ENCODE results near the gene P4HB.
A peak's percentile ranks its signal among the peaks of the same experiment; 100 is the strongest.

Gene P4HB

GRCh38 chr17:81884968-81885367, 24.6 kb upstream of the P4HB start:
- H3K4me3 Mint-ChIP-seq, result no peak overlapping the region
- H3K36me3 Mint-ChIP-seq, result peaks cover 8% of the 10 kb centered on the region
- no peak overlapping the region for H3K27ac Mint-ChIP-seq
- H3K4me1 Mint-ChIP-seq, result peaks cover 18% of the 10 kb centered on the region
- no peaks in the 10 kb centered on the region for H3K27me3 Mint-ChIP-seq
- H3K9me3 Mint-ChIP-seq, result no peaks in the 10 kb centered on the region

- Mint-ChIP-seq H3K27ac (no peak overlapping the region), H3K9me3 (no peaks in the 10 kb centered on the region), H3K4me1 (peaks cover 18% of the 10 kb centered on the region), H3K36me3 (peaks cover 11% of the 10 kb centered on the region), H3K27me3 (no peaks in the 10 kb centered on the region), H3K4me3 (no peak overlapping the region)
Observed at GRCh38 chr17:81884520-81884919, 24.2 kb upstream of the P4HB start.

GRCh38 chr17:81879121-81879520, 18.8 kb upstream of the P4HB start:
- Mint-ChIP-seq H3K36me3 (peaks cover 9% of the 10 kb centered on the region), H3K27ac (no peak overlapping the region), H3K9me3 (no peaks in the 10 kb centered on the region), H3K4me1 (peaks cover 7% of the 10 kb centered on the region), H3K27me3 (no peaks in the 10 kb centered on the region), H3K4me3 (no peak overlapping the region)

- H3K4me3 Mint-ChIP-seq, result no peak overlapping the region
- H3K27ac Mint-ChIP-seq, result no peak overlapping the region
- no peaks in the 10 kb centered on the region for H3K9me3 Mint-ChIP-seq
- H3K27me3 Mint-ChIP-seq, result no peaks in the 10 kb centered on the region
- peaks cover 9% of the 10 kb centered on the region for H3K36me3 Mint-ChIP-seq
- peaks cover 14% of the 10 kb centered on the region for H3K4me1 Mint-ChIP-seq
Observed at GRCh38 chr17:81878294-81878693, 18.0 kb upstream of the P4HB start.

- Mint-ChIP-seq H3K9me3 (no peaks in the 10 kb centered on the region), H3K27me3 (no peaks in the 10 kb centered on the region), H3K4me1 (peaks cover 21% of the 10 kb centered on the region), H3K36me3 (peaks cover 9% of the 10 kb centered on the region), H3K4me3 (no peak overlapping the region), H3K27ac (no peak overlapping the region)
Observed at GRCh38 chr17:81877569-81877968, 17.2 kb upstream of the P4HB start.

GRCh38 chr17:81871387-81872230, 11.3 kb upstream of the P4HB start:
- H3K4me3 Mint-ChIP-seq, result peak overlapping the region; percentile 82
- H3K27me3 Mint-ChIP-seq, result no peaks in the 10 kb centered on the region
- peak overlapping the region; percentile 97 for H3K27ac Mint-ChIP-seq
- peaks cover 6% of the 10 kb centered on the region for H3K36me3 Mint-ChIP-seq
- H3K9me3 Mint-ChIP-seq, result no peaks in the 10 kb centered on the region
- peaks cover 41% of the 10 kb centered on the region for H3K4me1 Mint-ChIP-seq

- H3K27me3 Mint-ChIP-seq, result no peaks in the 10 kb centered on the region
- H3K27ac Mint-ChIP-seq, result peak within 1 kb of the TSS; percentile 97
- H3K9me3 Mint-ChIP-seq, result no peaks in the 10 kb centered on the region
- peaks cover 6% of the 10 kb centered on the region for H3K36me3 Mint-ChIP-seq
- peaks cover 41% of the 10 kb centered on the region for H3K4me1 Mint-ChIP-seq
- H3K4me3 Mint-ChIP-seq, result peak within 1 kb of the TSS; percentile 92
Observed at GRCh38 chr17:81870981-81871386, 10.6 kb upstream of the P4HB start, which contains the start of gene ARHGDIA. Gene ARHGDIA, minus strand, starts transcription at chr17:81871337. Its CDS starts 1,407 bp downstream, at chr17:81869930.

GRCh38 chr17:81870131-81870980, 10.0 kb upstream of the P4HB start:
- peaks cover 41% of the 10 kb centered on the region for H3K4me1 Mint-ChIP-seq
- peaks cover 6% of the 10 kb centered on the region for H3K36me3 Mint-ChIP-seq
- no peaks in the 10 kb centered on the region for H3K9me3 Mint-ChIP-seq
- H3K4me3 Mint-ChIP-seq, result peak overlapping the region; percentile 92
- no peaks in the 10 kb centered on the region for H3K27me3 Mint-ChIP-seq
- peak overlapping the region; percentile 96 for H3K27ac Mint-ChIP-seq

- H3K4me1 Mint-ChIP-seq, result peaks cover 41% of the 10 kb centered on the region
- H3K9me3 Mint-ChIP-seq, result no peaks in the 10 kb centered on the region
- peaks cover 6% of the 10 kb centered on the region for H3K36me3 Mint-ChIP-seq
- no peaks in the 10 kb centered on the region for H3K27me3 Mint-ChIP-seq
- peak overlapping the region; percentile 96 for H3K27ac Mint-ChIP-seq
- peak overlapping the region; percentile 92 for H3K4me3 Mint-ChIP-seq
Observed at GRCh38 chr17:81869221-81870130, 9.1 kb upstream of the P4HB start.

GRCh38 chr17:81868674-81869220, 8.4 kb upstream of the P4HB start:
- peaks cover 41% of the 10 kb centered on the region for H3K4me1 Mint-ChIP-seq
- no peaks in the 10 kb centered on the region for H3K27me3 Mint-ChIP-seq
- peak overlapping the region; percentile 59 for H3K27ac Mint-ChIP-seq
- peak overlapping the region; percentile 92 for H3K4me3 Mint-ChIP-seq
- H3K9me3 Mint-ChIP-seq, result no peaks in the 10 kb centered on the region
- peaks cover 6% of the 10 kb centered on the region for H3K36me3 Mint-ChIP-seq

- Mint-ChIP-seq H3K27ac (peak overlapping the region; percentile 23), H3K9me3 (no peaks in the 10 kb centered on the region), H3K36me3 (peaks cover 10% of the 10 kb centered on the region), H3K4me1 (peaks cover 42% of the 10 kb centered on the region), H3K4me3 (peak overlapping the region; percentile 61), H3K27me3 (no peaks in the 10 kb centered on the region)
Observed at GRCh38 chr17:81867991-81868673, 7.8 kb upstream of the P4HB start.

- no peak overlapping the region for H3K4me3 Mint-ChIP-seq
Observed at GRCh38 chr17:81867170-81867990, 7.0 kb upstream of the P4HB start.

GRCh38 chr17:81866440-81867169, 6.3 kb upstream of the P4HB start:
- peaks cover 41% of the 10 kb centered on the region for H3K4me1 Mint-ChIP-seq
- no peak overlapping the region for H3K27ac Mint-ChIP-seq
- H3K4me3 Mint-ChIP-seq, result no peak overlapping the region

More at GRCh38 chr17:81867170-81867990, 7.0 kb upstream of the P4HB start:
- Mint-ChIP-seq H3K4me1 (peaks cover 41% of the 10 kb centered on the region), H3K9me3 (no peaks in the 10 kb centered on the region), H3K27ac (peak overlapping the region; percentile 41), H3K27me3 (no peaks in the 10 kb centered on the region), H3K36me3 (peaks cover 14% of the 10 kb centered on the region)

More at GRCh38 chr17:81866440-81867169, 6.3 kb upstream of the P4HB start:
- no peaks in the 10 kb centered on the region for H3K27me3 Mint-ChIP-seq
- no peaks in the 10 kb centered on the region for H3K9me3 Mint-ChIP-seq
- peaks cover 14% of the 10 kb centered on the region for H3K36me3 Mint-ChIP-seq

All from activated naive CD4-positive, alpha-beta T cell treated with anti-CD3 and anti-CD28 coated beads, Interleukin-2, amount 50 U/mL, for 24 hours (primary cell).